Ureter (tissue), 1 donor: ENCODE measurements around the gene INPP5K. TPM values are rescaled to one million over a fixed set of nuclear protein-coding genes. Genes with fewer than 3 reads are reported as not detected.
"Not testable (repeated sequence)": the region's sequence is repeated elsewhere in the genome, so short reads cannot be mapped to it uniquely, and the experiment has no call there.

ENCODE experiments used
- DNase-seq: peaks from one replicate; pipeline ENCODE4 v3.0.0-alpha.2; 2020; ENCODE audit warnings: low spot score
- total RNA-seq: library from RNA; stranded (reverse); gene quantifications from one replicate; pipeline ENCODE4 v1.2.4, GENCODE V29; 2023
- donor health status: DM: yes; HTN: yes; CAD: no.

The INPP5K gene
- total RNA-seq, 1 donor from 2014 or later, result 50.7 TPM

DNA sequence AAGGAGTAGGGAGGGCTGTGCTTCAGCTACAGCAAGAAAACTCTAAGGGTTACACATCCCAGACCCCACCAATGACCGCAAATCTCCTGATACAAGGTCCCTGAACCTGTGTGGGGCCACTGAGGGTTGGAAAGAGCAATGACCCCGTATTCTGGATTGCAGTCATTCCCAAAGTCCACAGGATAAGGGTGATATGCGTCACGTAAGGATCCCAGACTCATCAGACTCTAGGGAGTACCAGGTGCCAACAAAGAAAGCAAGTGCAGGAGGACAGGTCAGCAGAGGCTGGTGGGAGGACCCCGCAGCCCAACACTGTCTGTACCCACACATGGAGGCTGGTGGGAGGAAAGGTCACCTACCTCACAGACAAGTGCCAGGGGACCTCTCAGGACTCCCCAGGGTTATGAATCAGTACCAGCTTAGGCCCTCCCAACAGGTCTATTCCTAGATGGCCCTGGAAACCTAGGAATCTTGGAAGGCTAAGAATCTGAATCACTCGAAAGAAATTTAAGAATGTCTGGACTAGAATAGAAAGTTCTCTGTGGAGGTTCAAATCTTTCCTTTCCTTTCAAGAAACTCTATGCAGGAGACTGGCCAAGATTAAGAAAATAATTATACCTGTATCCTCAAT lies 30.0 kb upstream of the INPP5K start:
- no peak for DNase-seq

DNA sequence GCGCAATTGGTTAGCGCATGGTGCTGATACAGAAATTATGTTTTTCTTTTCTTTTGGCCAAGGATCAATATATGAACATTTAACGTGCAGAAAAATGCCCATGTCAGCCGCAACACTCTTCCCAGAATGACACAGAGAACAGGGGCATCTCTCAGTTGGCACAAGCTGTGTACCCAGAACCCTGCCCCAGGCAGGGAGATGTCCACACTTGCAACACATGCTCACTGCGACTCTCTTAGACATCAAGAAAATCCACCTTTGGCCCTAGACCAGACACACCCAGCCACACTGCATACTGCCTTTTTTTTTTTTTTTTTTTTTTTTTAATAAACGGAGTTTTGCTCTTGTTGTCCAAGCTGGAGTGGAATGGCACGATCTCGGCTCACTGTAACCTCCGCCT lies 29.2 kb upstream of the INPP5K start:
- no peak for DNase-seq

- DNase-seq, result no peak
Observed at GRCh38 chr17:1542316-1542715, 25.9 kb upstream of the INPP5K start.

GRCh38 chr17:1541367-1541904 lies 25.0 kb upstream of the INPP5K start:
- no peak for DNase-seq

DNA sequence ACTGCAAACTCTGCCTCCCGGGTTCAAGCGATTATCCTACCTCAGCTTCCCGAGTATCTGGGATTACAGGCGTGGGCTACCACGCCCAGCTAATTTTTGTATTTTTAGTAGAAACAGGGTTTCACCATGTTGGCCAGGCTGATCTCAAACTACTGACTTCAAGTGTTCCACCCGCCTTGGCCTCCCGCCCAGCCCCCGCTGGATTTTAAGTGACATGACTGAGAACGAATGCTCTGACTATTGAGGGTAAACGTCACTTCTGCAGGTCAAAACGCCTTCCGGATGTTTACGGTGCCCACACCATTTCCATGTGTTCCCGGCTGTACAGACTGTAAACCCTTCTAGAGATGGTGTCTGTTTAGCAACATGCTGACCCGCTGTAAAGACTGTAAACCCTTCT lies 23.4 kb upstream of the INPP5K start:
- no peak for DNase-seq

GRCh38 chr17:1535737-1536136 lies 19.3 kb upstream of the INPP5K start:
- DNase-seq, result no peak

GRCh38 chr17:1533661-1534325 lies 17.4 kb upstream of the INPP5K start:
- no peak for DNase-seq

DNA sequence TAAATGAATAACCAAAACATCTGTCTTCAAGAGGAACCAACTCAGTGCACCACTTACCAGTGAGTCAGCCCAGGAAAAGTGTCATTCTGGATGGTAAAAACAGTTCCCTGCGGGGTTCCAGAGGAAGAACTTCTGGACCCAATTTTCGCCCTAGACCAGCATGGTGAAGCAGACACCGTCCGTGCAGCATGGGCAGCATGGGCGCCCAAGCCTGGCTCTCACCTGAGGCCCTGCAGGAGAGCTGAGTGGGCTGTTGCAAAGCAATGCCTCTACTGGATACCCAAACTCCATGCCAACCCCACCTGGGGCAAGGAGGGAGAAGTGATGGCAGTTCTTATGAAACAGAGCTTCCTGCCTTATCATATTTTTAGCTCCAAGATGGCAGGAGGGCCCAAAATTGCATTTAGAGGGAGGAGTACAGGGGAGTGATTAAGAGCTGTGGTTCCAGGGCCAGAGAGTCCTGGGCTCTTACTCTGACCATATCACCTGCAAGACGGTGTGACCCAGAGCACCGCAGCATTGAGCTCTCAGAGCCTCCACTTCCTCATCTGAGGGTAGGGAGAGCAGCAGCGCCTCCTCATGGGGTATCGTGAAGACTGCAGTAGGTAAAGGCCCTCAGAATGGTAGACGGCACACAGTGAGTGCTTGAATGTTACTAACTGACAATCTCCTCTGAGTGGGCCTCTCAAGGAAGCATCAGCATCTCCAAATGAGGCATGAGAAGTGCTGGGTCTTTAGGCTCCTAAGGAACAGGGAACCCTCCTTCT lies 16.6 kb upstream of the INPP5K start:
- DNase-seq, result no peak

- DNase-seq, result no peak
Observed at GRCh38 chr17:1529863-1530262, 13.5 kb upstream of the INPP5K start.

- not testable (repeated sequence) for DNase-seq
Observed at GRCh38 chr17:1526876-1527275, 10.5 kb upstream of the INPP5K start.

- DNase-seq, result no peak
Observed at GRCh38 chr17:1522626-1523025, 6.2 kb upstream of the INPP5K start.

DNA sequence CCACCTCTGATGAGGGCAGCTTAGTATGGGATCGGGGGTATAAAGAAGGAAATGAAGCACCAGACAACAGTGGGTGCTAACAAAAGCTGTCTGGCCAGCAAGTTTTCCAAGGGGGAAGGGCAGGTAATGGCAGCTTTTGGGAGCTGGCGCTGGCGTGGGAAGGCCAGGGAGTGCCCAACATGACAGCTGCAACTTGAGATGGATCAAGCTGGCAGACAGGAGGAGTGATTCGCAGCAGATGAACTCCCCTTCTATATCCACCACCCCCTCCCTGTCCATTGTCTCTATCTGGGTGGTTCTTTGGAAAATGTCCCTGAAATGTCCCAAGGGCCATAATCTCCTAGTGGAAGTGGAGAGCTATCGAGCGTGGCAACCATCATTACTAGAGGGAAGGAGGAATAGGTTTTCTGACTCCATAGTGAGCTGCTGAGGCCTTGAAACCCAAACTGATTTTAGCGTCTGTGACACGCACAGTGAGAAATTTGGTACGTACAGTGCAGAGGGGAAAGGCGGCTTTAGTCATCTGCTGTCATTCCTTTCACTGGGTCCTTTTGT lies 4.8 kb upstream of the INPP5K start:
- DNase-seq, result no peak

DNA sequence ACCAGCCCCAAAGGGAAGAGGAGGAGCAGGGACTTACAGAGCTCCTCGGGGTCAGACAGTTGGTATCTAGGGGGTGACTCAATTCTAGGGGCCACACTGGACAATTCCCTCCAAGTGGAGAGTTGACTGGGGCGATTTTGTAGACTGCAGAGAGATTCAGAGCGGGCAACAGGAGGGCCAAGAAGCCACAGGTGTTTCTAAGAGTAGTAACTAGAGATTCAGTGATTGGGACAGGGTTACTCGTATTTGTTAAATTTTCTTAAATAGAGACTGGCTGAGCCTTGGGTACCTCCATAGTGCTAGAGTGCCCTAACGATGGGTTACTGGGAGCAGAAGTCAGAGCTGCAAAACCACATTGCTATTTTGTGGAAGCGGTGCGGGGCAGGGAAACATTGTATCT lies 3.3 kb upstream of the INPP5K start:
- no peak for DNase-seq

DNA sequence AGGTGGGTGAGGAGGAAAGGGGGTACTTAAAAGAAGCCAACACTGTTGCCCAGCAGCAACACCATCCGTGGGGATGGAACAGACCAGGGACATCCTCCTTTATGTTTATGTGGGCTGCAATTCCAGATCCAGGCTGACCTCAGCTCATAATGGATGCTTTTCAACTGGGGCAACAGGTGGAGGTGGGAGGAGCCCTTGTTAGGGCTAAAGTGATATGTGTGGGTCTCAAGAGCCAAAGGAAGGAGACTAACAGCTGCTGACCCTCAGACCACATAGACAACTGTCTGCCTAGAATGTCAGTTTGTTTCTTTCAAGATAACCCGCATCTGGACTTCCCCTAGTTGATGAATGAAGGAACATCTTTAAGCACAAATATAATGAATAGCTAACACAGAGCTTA lies 2.0 kb upstream of the INPP5K start:
- no peak for DNase-seq

GRCh38 chr17:1515640-1516387 lies 598 bp downstream of the INPP5K start:
- peak; percentile 78 for DNase-seq

DNA sequence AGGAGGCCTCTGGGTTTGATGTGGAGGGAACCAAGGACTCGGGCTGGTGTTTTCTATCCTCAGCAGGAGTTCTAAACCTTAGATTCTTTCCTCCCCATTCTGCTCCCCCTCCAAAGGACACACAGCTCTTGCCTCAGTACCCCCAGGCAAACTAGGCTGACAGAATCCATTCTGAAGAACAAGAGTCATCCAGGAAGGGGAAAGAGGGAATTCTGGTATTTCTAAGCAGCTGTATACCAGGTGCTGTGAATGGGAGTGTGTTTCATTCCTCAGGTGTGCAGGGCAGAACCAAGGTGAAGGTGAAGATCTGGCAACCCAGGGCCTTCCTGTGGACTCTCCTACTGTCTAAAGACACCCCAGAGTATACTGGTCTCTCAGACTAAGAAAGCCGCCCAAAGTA lies 4.1 kb downstream of the INPP5K start:
- no peak for DNase-seq

DNA sequence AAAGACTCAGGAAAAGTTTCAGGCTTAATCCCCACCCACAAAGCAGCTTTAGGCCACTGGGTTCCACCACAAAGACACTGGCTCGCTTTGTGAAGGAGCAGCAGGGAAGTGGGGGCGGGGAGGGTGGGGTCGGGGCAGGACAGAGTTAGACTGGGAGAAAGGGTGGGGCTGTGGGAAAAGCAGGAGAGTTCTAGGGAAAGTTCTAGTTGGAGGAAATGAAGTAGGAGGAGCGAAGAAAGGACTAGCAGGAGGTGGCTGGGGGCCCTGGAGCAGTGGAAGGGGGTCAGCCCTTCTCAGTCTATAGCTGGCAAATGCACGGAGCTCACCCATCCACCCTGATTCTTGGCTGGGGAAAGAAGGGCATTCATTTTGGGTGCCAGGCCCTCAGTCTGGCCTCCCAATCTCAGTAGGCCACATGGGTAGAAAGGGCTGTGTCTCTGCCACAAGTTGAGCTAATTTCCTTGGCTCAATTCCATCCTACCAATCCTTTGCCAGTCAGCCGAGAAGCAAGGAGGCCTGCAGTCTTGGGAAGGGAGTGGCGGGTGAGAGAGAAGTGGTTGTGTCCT lies 4.6 kb downstream of the INPP5K start:
- no peak for DNase-seq

DNA sequence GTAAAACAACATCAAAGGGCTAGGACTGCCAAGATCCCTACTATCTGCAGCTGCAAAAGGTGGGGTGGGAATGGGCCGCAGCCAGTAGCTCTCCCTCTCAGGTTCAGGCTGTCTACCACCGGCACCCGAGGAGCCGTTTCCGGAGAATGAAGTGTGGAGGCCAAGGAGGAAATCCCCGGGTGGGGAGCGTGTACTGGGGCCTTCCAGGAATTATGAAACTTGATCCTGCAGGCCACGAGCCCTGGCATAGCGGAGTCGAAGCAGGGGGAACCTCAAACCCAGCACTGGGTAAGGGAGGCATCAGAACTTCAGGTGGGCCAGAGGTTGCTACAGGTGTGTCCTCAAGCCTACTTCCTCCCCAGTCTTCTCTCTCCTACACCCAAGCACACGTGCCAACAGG lies 5.1 kb downstream of the INPP5K start:
- DNase-seq, result no peak

GRCh38 chr17:1509290-1509881 lies 7.0 kb downstream of the INPP5K start:
- DNase-seq, result no peak

DNA sequence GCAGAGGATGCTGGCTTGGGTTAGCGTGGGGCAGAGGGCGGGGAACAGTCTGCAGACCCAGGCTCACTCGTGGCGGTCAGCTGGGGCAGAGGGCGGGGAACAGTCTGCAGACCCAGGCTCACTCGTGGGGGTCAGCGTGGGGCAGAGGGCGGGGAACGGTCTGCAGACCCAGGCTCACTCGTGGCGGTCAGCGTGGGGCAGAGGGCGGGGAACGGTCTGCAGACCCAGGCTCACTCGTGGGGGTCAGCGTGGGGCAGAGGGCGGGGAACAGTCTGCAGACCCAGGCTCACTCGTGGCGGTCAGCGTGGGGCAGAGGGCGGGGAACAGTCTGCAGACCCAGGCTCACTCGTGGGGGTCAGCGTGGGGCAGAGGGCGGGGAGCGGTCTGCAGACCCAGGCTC lies 7.7 kb downstream of the INPP5K start:
- not testable (repeated sequence) for DNase-seq

DNA sequence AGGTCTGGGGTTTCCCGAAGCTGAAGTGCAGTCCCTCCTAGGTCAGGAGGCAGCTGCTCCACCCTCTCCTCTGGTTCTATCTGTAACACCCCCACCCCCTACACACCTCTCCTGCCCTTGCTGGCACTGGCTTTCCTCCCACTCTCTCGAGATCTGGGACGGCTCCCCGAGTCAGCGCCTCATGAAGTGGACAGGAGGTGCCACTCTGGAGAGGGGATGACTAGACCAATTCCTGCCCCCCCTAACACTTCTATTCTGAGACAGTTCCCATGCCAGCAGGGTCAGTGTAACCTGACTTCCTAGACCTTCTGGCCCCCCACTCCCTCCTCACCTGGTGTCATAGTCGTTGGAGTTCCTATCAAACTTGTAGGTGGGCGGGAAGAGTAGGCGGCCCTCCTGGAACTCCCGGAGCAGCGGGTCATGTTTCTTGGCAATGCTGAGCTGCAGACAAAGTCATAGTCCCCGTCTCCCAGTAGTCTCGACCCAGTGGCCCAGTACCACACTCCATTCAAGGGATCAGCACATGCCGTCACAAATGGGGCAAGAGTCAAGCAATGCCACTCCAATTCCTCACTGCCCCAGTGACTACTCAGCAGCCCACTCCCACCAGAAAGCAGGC lies 9.7 kb downstream of the INPP5K start:
- DNase-seq, result no peak
